NCI-H2196 (cell line): ENCODE results near the gene MYH15.

Experiments
- DNase-seq: peaks from one replicate; lab custom pipeline; 2025; ENCODE audit not compliant: unreplicated experiment; lab: John Stamatoyannopoulos, UW

Gene MYH15

DNA sequence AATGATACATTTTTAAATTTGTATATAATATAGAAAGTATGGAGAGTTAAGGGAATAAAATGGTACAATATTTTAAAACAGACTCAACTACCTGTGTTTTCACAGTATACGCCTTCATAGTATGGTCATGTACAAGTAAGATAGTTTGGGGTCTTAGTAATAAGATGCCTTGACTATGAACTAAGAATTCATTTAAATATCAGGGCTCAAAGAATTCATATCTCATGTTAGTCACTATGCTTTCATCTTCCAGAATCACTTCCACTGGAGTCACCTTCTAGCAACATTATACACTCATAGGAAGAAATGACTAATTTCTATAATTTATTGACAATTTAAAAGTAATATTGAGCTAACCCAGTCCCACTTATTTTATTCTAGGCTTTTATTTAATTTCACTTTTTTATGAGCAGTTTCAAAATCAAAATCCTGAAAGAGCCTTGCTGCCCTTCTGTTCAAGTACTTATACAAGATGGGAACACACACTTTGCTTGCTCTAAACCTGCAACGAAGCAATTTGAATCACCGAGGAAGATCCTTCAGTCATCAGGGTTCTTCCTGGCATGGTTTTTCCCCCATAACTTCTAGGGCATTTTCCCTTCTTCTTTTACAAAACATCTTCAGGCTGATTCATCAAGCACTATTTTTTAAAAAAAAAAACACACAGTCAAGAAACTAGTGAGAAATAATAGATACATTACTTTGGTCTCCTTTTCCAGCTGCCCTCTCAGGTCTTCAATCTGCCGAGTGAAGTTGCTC lies 94.1 kb downstream of the MYH15 start:
- no peak for DNase-seq

GRCh38 chr3:108415661-108416060 lies 94.7 kb downstream of the MYH15 start:
- DNase-seq = no peak

DNA sequence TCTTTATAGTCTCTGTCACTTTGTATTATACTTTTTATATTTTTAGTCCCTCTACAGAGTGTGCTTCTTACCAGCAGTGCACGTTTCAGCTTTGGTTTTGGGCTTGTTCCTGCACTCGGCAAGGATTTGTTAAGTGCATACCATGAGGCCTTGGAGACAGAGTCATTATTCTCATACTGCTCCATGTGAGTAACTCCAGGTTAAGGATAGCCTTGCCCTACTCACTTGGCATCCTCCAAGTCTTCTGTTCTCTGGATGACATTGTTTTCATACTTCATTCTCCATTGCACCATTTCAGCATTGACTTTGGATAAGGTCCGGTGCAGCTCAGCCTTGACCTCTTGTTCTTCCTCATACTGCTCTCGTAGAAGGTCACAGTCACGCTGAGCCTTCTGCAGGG lies 96.4 kb downstream of the MYH15 start:
- DNase-seq = no peak

DNA sequence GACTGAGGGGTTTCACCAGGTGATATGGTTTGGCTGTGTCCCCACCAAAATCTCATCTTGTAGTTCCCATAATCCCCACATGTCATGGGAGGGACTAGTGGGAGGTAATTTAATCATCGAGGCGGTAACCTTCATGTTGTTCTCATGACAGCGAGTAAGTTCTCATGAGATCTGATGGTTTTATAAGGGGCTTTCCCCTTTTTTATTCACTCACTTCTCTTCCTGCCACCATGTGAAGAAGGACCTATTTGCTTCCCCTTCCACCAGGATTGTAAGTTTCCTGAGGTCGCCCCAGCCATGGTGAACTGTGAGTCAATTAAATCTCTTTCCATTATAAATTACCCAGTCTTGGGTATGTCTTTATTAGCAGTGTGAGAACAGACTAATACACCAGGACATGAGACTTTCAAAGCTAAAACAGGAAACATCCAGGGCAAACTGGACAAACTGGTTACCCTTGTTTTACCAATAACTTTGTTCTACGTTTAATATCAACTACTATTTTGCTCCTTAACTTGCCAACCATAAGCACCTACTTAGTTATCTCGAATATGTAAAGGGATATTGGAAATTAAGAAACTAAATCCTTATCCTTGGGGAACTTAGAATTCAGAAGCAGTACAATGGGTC lies 98.2 kb downstream of the MYH15 start:
- no peak for DNase-seq

GRCh38 chr3:108410531-108410984 lies 99.8 kb downstream of the MYH15 start:
- no peak for DNase-seq

GRCh38 chr3:108409800-108410178 lies 100.6 kb downstream of the MYH15 start:
- DNase-seq = no peak

DNA sequence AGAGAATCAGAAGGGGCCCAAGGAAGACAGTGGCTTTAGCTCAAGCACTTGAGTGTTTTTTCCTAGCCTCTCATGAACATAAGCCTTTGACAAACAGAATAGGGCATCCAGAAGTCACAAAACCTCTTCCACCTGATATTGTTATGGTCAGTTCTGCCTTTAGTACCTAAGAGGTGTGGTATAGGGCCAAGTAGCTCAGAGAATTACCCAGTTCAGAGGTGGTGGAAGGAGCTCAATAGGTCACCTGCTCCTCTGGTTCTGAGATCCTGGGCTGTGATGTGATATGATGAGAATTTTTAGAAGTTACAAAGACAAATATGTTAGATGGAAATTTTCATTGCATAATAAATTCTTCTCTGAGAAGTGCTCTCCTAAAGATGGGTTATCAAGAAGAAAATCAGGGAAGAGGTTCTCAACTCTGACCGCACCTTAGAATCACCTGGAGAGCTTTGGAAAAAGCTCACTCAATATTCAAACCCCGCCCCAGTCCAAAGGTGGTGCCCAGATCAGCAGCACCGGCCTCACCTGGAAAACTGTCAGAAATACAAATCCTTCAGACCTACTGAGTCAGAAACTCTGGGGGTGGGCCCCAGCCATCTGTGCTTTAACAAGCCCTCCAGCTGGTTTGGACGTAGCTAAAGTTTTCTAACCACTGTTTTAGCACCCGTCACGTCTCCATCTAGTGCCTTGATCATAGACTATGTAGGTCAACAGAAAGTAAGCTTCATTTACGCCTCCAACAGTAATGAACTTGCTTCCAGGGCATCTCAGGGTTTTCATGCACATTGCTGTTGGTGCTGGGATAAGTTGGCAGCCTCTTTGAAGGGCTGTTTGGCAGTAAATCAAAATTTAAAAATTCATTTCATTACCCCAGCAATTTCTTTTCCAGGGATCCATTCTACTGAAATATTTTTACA lies 101.3 kb downstream of the MYH15 start:
- DNase-seq = no peak

DNA sequence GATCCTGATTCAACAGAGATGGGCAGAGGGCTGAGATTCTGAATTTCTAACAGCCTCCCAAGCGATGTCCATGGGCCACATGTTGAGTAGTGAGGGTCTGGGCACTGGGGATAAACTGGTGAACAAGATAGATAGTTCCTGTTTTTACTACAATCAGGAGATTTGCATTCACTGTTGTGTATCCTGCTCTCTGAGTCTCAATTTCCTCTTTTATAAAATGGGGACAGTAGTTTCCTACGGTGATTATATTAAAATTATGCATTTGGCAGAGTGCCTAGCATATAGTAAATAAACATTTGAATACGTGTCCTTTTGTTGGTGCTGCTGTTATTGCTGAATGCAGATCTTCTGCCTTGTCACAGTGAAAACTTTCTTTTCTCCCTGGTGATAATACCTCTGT lies 102.5 kb downstream of the MYH15 start:
- DNase-seq = no peak

DNA sequence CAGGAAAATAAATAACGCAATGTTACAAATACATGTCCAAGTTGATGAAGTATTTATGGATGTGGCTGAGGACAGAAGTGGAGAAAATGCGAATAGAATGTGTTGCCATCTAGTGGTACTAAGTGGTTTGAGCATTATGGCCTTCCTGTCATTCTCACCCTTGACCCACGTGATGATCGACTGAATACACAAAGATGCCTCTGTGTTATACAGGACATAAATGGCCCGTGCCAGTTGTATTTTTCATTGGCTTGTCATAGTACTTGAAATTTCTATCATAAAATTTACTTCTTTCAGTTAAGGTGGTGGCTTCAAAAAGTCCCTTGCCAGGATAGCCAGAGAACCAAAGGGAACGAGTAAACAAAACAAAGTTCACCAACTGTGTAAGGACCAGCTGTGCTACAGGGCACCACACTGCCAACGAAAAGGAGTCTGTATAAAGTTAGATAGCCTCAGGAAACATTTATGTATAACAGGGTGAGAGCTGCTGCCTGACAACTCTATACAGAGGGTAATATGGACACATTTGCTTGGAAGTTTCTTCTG lies 103.7 kb downstream of the MYH15 start:
- peak; percentile 72 for DNase-seq

- DNase-seq = no peak
These were observed 104.2 kb downstream of the MYH15 start for GRCh38 chr3:108406063-108406660.

- no peak for DNase-seq
These were observed 106.0 kb downstream of the MYH15 start for GRCh38 chr3:108404368-108404767.

DNA sequence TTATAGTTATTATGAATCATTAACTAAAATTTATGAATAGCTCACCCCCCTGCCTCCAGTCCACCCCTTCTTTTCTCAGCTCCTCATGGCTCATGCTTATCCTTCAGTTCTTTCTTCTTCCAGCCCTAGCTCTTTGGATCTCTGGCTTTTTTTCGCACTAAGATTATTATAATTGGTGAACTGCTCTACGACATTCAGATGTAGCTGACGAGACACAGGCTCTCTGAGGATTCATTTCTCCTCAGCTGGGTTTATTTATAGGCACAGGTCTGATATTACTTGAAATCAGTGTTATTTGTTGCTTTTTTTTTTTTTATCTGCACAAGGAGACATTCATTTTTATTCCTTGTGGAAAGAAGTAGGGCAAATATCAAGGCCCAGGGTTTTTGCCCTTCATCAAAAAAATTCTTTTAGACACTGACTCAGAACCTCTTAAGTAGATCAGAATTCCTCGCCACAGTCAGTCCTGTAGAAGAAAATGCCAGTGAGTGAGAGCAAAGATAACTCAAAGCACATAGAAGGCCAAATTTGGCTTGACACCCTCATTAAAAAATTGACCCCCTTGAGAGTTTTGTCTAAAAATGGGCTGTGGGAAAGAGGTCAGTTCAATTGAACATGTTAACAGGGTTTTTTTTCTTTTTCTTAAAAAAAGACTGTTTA lies 106.6 kb downstream of the MYH15 start:
- DNase-seq = no peak

DNA sequence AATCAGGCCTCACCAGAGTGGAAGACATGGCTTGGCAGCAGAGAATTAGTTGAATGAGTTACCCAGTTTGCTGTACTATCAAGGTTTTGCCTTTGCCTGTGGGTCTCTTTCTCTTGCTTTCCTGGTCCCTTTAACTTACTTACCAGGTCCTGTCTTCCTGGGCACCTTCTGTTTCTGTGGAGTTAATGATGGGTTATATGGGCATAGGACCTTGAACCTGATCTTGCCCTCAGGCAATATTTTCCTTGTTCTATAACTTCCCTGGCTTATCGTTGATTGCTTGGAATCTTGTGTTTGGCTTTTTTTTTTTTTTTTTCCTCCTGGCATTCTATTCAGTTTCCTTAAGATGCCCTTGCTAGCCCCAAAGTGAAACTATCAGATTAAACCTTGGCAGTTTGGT lies 107.2 kb downstream of the MYH15 start:
- DNase-seq = no peak

- DNase-seq = no peak
These were observed 108.6 kb downstream of the MYH15 start for GRCh38 chr3:108401836-108402235.

DNA sequence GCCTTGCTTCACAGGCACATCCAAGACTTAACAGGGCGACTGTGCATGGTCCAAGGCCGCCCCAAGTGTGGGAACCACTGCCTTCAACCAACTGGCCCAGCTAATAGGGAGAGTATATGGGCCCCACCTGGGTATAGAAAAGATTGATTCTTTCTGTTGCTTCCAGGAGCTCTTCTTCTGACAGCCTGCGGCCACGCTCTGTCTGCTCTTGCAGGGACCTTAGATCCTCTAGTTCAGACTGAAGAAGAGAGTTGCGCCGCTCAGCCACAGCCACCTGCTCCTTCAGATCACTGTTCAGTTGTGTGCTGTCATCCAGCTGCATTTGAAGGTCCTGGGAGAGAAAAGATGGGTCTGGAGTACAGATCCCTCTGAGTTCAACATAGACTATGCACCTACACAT lies 111.9 kb downstream of the MYH15 start:
- no peak for DNase-seq

- DNase-seq = no peak
These were observed 114.1 kb downstream of the MYH15 start for GRCh38 chr3:108396336-108396735.

- no peak for DNase-seq
These were observed 115.8 kb downstream of the MYH15 start for GRCh38 chr3:108394563-108394962.

DNA sequence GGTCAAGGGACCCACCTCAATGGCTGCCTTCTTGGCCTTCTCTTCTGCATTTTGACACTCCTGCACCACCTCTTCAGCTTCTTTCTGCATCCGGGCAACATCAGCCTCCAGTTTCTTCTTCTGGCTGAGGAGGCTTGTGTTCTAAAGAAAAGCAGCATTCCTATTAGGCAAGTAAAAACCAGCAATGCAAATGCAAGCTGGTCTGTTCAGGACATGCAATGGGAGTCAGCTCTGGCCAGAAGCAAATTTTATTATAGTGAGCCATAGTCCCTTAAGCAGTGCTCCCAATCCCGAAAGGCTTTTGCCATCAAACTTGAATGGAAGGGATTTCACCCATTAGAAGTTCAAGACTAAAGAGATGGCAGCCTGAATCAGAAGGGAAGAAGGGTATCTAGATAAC lies 116.4 kb downstream of the MYH15 start:
- no peak for DNase-seq

GRCh38 chr3:108393128-108393900 lies 117.1 kb downstream of the MYH15 start:
- no peak for DNase-seq
